ENCODE data around the gene HPD.

The HPD gene

GRCh38 chr12:121828826-121829225, 29.8 kb downstream of the HPD start:
- H3K4me3 ChIP-seq (replicated peaks in 1 of 2; ENCODE audit: low read depth in 2 of 2, low read length in 2 of 2) = no peak overlapping the region
- DNase-seq (ENCODE audit: low read depth in 2 of 2) = no peak
- TF ChIP-seq CTCF (IDR thresholded peaks at IDR 0.05; ENCODE audit: low read depth, low read length) = no peak

- no peak overlapping the region for H3K4me3 ChIP-seq (replicated peaks in 1 of 2; ENCODE audit: low read depth in 2 of 2, low read length in 2 of 2)
- no peak for DNase-seq (ENCODE audit: low read depth in 2 of 2)
- no peak for TF ChIP-seq CTCF (IDR thresholded peaks at IDR 0.05; ENCODE audit: low read depth, low read length)
Measured at GRCh38 chr12:121828306-121828705, 30.4 kb downstream of the HPD start.

GRCh38 chr12:121827351-121828099, 31.1 kb downstream of the HPD start:
- DNase-seq (ENCODE audit: low read depth in 2 of 2) = no peak
- no peak overlapping the region for H3K4me3 ChIP-seq (replicated peaks in 1 of 2; ENCODE audit: low read depth in 2 of 2, low read length in 2 of 2)
- TF ChIP-seq CTCF (IDR thresholded peaks at IDR 0.05; ENCODE audit: low read depth, low read length) = no peak

GRCh38 chr12:121826318-121827150, 32.1 kb downstream of the HPD start:
- H3K4me3 ChIP-seq (replicated peaks in 1 of 2; ENCODE audit: low read depth in 2 of 2, low read length in 2 of 2) = no peak overlapping the region
- no peak for DNase-seq (ENCODE audit: low read depth in 2 of 2)
- no peak for TF ChIP-seq CTCF (IDR thresholded peaks at IDR 0.05; ENCODE audit: low read depth, low read length)

GRCh38 chr12:121825041-121825523, 33.6 kb downstream of the HPD start:
- no peak for DNase-seq (ENCODE audit: low read depth in 2 of 2)
- H3K4me3 ChIP-seq (replicated peaks in 1 of 2; ENCODE audit: low read depth in 2 of 2, low read length in 2 of 2) = no peak overlapping the region
- TF ChIP-seq CTCF (IDR thresholded peaks at IDR 0.05; ENCODE audit: low read depth, low read length) = no peak

GRCh38 chr12:121823727-121824115, 34.9 kb downstream of the HPD start:
- no peak overlapping the region for H3K4me3 ChIP-seq (replicated peaks in 1 of 2; ENCODE audit: low read depth in 2 of 2, low read length in 2 of 2)
- no peak for TF ChIP-seq CTCF (IDR thresholded peaks at IDR 0.05; ENCODE audit: low read depth, low read length)
- no peak for DNase-seq (ENCODE audit: low read depth in 2 of 2)
